Fibroblast of peridontal ligament (primary cell): ENCODE results near the gene ARHGEF28.

Source experiments
- DNase-seq: peaks from one replicate; pipeline ENCODE4 v3.0.0-alpha.2; 2010; ENCODE audit errors: extremely low read depth

The ARHGEF28 gene

GRCh38 chr5:73692166-73692640 is 66.2 kb downstream of the ARHGEF28 start:
- DNase-seq: peak; percentile 68

- DNase-seq: no peak
These were observed 67.0 kb downstream of the ARHGEF28 start for GRCh38 chr5:73692981-73693380.

GRCh38 chr5:73693573-73694061 is 67.6 kb downstream of the ARHGEF28 start:
- peak; percentile 64 for DNase-seq

GRCh38 chr5:73694089-73694488 is 68.1 kb downstream of the ARHGEF28 start:
- no peak for DNase-seq

- no peak for DNase-seq
These were observed 72.0 kb downstream of the ARHGEF28 start for GRCh38 chr5:73698011-73698410.

GRCh38 chr5:73701566-73701965 is 75.6 kb downstream of the ARHGEF28 start:
- DNase-seq: no peak

GRCh38 chr5:73702534-73702933 is 76.5 kb downstream of the ARHGEF28 start:
- no peak for DNase-seq

- DNase-seq: no peak
These were observed 77.0 kb downstream of the ARHGEF28 start for GRCh38 chr5:73702951-73703350.

- no peak for DNase-seq
These were observed 79.4 kb downstream of the ARHGEF28 start for GRCh38 chr5:73705364-73705763.

- DNase-seq: no peak
These were observed 81.0 kb downstream of the ARHGEF28 start for GRCh38 chr5:73706963-73707362.

- no peak for DNase-seq
These were observed 83.6 kb downstream of the ARHGEF28 start for GRCh38 chr5:73709536-73710129.

- DNase-seq: no peak
These were observed 90.3 kb downstream of the ARHGEF28 start for GRCh38 chr5:73716284-73716808.

GRCh38 chr5:73718762-73719161 is 92.8 kb downstream of the ARHGEF28 start:
- no peak for DNase-seq

- DNase-seq: no peak
These were observed 93.6 kb downstream of the ARHGEF28 start for GRCh38 chr5:73719632-73720031.

GRCh38 chr5:73722231-73722630 is 96.2 kb downstream of the ARHGEF28 start:
- DNase-seq: peak; percentile 58

GRCh38 chr5:73726071-73726470 is 100.1 kb downstream of the ARHGEF28 start:
- no peak for DNase-seq

GRCh38 chr5:73726606-73727231 is 100.7 kb downstream of the ARHGEF28 start:
- DNase-seq: no peak

GRCh38 chr5:73727470-73727869 is 101.5 kb downstream of the ARHGEF28 start:
- DNase-seq: no peak

GRCh38 chr5:73728493-73729273 is 102.7 kb downstream of the ARHGEF28 start:
- no peak for DNase-seq

- DNase-seq: peak; percentile 8
These were observed 103.3 kb downstream of the ARHGEF28 start for GRCh38 chr5:73729329-73729728.

- no peak for DNase-seq
These were observed 106.0 kb downstream of the ARHGEF28 start for GRCh38 chr5:73732045-73732444.

GRCh38 chr5:73733219-73733618 is 107.2 kb downstream of the ARHGEF28 start:
- DNase-seq: peak; percentile 34
